NCI-H128 (cell line): ENCODE measurements around the gene PRKN.

Source experiments
- DNase-seq: peaks from one replicate; lab custom pipeline; 2025; ENCODE audit not compliant: unreplicated experiment; lab: John Stamatoyannopoulos, UW

Gene PRKN

DNA sequence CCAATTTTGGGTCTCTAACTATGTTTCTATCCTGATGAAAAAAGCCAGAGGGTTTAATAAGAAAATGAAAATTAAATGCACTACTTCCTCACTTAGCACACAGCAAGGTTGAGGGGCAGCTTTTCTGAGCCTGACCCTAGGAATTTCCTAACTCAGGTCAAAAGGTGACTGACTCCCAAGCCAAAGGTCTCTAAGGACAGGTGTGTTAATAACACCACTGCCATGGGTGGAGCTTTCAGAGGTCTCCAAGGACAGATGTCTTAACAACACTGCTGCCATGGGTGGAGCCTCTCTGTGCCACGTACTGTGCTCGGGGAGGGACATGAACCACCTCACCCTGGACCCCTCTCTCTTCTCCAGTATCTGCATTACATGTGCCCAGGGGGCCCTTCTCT lies 339.2 kb downstream of the PRKN start:
- DNase-seq = no peak

DNA sequence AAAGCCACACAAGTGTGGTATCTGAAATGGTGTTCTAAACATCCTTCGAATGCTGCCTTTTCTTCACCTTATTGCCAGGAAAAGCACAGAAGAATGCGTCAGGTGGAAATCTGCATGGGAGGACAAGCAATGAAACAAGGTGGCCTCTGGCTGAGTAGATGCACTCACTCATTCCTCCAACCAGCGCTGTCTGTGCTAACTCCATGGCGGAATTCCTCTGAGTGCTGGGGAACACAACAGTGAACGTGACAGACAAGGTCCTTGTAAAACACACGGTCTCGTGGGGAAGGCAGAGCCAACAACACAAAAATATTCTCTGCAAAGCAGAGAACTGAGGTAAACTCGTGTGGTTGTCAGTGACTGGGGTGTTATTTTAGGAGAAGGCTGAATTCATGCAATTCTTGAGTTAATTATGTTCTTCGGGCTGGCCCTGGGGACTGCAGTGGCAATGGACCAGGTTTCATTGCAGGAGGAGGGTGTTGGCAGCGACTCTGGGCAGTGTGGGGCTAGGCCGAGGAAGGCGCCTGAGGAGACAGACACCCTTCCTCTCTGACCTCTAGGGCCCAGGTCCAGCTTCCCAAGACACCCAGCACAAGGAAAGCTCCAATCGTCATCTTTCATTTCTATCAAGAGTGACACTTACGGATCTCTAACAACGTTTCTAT lies 339.7 kb downstream of the PRKN start:
- no peak for DNase-seq

DNA sequence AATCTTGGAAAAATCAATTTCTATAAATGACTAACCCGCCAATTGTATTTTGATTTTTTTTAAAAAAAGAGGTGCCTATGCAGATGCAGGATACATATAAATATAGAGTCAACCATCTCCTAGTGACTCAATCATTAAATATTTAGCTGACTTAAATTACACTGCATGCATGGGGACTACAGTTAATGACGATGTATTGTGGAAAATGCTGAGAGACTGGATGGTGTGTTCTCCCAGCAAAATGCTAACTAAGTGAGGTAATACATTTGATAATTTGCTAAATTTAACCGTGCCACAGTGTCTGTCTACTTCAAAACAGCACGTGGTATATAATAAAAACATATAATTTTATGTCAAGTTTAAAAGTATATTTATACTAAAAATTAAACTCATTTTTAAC lies 341.6 kb downstream of the PRKN start:
- DNase-seq = no peak

DNA sequence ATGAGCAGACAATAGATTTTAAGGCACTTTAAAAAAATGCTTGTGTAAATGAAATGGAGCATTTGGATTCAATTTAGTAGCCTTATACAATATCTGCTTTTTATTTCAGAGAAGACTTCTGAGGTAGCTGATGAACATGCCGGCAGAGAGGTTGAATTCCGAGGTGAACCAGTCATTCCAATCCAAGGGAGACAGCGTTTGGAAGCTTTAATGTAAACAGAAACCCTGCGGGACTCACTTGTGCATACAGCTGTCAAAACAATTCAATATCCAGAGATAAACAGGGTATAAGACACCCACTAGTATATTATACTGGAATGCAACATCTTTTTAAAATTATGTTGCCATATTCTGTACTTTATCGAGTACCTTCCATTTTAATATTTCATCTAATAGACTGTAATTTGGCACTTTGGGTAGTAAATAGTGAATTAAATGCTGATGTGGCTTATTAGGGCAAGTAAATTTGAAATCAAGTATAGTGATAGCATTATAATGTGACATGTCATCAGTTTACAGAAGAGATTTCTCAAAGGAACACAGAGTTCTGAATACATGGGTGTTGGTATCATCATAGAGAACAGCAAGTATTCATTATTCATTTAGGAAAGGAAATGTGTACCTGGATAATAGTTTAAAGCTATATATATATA lies 347.7 kb downstream of the PRKN start:
- DNase-seq = no peak

GRCh38 chr6:162377735-162378134 lies 349.8 kb downstream of the PRKN start:
- DNase-seq = no peak

GRCh38 chr6:162373868-162374267 lies 353.7 kb downstream of the PRKN start:
- no peak for DNase-seq

GRCh38 chr6:162373192-162373591 lies 354.4 kb downstream of the PRKN start:
- no peak for DNase-seq

DNA sequence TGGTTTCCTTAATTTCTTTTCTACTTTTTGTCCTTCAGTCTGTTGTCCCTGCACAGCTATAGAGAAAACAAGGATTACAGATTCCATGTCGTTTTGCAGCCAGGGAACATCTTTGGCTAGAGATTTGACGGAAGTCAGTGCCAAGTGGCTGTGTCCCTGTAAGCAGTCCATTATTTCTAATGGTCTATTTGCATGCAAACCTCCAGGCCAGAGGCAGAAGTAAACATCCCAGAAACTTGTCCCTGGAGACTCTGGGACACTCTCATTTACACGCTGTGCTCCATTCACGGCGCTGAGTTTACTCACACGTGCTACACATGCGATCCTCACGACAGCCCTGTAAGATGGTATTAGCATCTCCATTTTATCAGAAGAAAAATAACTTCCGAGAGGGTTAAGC lies 355.5 kb downstream of the PRKN start:
- DNase-seq = no peak

DNA sequence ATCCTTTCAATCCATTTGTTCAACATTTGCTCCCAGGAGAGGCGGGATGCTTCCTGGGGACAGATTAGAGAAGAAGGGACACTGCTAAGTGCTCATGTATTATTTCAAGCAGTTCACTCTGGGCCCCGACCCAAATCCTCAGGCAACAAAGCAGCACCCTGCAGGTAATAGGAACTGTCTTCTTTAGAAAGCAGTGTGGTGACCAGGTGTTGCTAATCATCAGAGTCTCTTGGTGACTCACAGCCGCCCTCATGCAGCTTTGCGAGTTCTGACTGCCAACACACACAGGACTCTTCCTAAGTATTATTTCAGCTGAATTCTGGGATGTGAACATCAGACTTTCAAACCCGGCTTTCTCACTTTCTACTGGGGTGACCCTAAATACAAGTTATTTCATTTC lies 356.4 kb downstream of the PRKN start:
- DNase-seq = no peak

GRCh38 chr6:162369091-162369490 lies 358.5 kb downstream of the PRKN start:
- no peak for DNase-seq

DNA sequence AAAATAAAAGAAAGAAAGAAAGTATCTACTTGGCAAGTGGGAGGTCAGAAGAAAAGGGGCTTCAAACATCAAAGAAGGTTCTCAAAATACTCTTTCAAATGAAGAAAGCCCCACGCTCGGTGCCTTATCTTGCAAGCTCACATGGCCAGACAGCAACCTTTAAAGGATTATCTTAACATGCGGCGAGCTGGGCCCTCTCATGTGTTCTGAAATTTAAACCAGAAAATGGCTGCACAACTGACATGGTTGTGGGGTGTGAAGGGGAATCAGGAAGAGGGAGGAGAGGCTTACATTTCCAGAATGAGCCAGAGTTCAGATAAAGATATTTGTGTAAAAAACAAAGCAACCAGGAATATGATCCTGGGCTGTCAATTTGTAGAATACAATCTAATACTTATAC lies 363.1 kb downstream of the PRKN start:
- DNase-seq = no peak

DNA sequence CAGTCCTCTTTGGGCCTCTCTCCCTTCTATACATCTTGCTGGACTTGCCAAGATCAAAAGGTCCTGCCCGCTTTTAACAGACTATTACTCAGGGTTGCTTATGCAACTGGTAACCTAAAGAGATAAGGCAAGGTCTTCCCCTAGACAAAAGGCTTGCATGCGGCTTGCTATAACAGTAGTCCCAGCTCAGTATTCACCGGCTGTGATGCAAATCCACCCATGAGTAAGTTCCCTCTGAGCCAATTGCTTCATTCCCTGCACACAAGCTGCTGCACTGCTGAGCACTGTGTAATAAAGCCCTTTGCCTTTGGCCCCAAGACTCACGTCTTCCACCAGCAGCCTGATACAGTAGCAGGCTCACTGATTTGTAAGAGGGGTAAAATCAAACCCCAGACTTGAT lies 363.8 kb downstream of the PRKN start:
- DNase-seq = no peak

DNA sequence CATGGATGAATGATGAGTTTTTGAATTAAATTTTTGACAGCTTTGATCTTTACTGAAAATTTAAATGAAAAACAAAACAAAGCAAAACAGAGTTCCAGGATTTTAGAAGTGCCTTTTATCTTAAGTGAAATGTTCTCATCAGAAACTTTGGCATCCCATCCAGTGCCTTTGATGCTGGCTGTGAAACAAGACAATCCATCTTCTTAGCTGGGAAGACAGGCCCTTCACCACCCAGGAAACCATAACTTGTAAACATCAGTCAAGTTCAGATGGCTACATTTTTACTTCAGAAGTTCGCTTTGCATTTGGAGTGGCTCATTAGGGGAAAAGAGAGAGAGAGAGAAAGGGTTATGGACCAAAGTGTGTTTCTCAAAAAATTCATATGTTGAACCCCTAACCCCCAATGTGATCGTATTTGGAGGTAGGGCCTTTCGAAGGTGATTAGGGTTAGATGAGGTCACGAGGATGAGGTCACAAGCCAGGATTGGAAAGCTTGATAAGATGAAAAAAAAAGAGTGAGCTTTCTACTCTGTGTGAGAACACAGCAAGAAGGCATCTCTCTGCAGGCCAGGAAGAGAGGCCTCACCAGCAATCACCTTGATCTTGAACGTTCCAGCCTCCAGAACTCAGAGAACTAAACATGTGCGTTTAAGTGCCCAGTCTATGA lies 366.5 kb downstream of the PRKN start:
- no peak for DNase-seq

DNA sequence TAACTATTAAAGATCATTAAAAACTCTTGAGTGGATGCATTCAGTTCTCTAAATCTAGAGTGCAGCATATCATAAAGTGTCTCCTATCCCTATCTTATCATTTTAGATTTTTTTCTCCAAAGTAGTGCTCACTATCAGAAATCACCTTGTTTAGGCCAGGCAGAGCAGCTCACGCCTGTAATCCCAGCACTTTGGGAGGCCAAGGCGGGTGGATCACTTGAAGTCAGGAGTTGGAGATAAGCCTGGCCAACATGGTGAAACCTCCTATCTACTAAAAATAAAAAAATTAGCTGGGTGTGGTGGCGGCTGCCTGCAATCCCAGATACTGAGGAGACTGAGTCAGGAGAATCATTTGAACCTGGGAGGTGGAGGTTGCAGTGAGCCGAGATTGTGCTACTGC lies 368.9 kb downstream of the PRKN start:
- no peak for DNase-seq

- DNase-seq = no peak
Measured at GRCh38 chr6:162345051-162345511, 382.5 kb downstream of the PRKN start.

DNA sequence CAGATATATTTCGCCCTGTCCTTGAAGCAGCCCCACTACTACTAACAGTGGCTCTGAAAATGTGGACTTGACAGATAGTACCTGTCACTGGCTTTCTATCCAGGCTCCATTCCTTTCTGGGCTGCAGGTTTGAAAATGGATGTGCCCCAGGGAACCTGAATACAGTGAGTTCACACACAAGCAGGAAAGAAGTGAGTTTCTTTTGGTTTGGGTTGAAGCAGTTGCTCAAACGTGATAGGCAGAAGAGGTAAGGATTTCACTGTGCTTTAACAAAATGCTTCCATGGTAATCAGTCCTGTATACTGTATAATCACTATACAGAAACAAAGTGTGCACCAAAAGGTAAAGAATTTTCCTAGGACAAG lies 382.9 kb downstream of the PRKN start:
- DNase-seq = no peak

GRCh38 chr6:162343936-162344645 lies 383.5 kb downstream of the PRKN start:
- no peak for DNase-seq

- no peak for DNase-seq
Measured at GRCh38 chr6:162343198-162343935, 384.2 kb downstream of the PRKN start.

GRCh38 chr6:162337412-162337811 lies 390.2 kb downstream of the PRKN start:
- DNase-seq = no peak

- DNase-seq = no peak
Measured at GRCh38 chr6:162336359-162336758, 391.2 kb downstream of the PRKN start.

DNA sequence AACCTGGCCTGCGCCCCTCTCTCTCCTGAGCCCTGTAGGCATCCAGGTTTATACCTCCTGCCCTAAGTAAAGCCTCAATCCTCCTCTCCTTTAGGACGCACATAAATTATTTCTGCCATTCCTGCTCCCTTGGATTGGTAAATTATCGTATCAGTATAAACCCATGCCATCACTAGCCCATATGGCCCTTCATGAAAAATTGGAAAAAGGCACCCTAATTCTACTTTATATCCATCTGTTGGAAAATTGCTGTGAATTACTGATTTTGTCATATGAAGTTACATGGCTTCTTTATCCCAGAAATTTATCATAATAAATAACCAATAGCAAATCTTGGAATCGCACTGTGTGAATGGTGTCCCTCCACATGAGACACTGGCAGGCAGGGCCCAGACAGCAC lies 395.2 kb downstream of the PRKN start:
- DNase-seq = no peak
